Measurements from ENCODE around the gene NCBP3. TPM values are rescaled to one million over a fixed set of nuclear protein-coding genes. Genes with fewer than 3 reads are reported as not detected.

The NCBP3 gene
- total RNA-seq, 1 experiment from 2014 or later = 28.1 TPM

- no peaks in the 10 kb centered on the region for H3K27me3 ChIP-seq (ENCODE audit: control insufficient read depth, insufficient read depth, low read length)
- in situ Hi-C loops (cut with HindIII; ENCODE audit: low pct_unique_long_range_greater_than_20kb, low sequenced_read_pairs) (no loop called here), intact Hi-C loops (cut with micrococcal nuclease; ENCODE audit: unreplicated experiment) (no loop called here)
- no TSS peak for BruUV-seq (replicated peaks)
- ATAC-seq (no peak), DNase-seq (ENCODE audit: low read depth, low spot score) (no peak)
- ChIA-PET CTCF (no interaction called here), POLR2A (no interaction called here)
- no peak overlapping the region for H3K4me3 ChIP-seq (ENCODE audit: low read depth in 2 of 2, low read length in 2 of 2)
- H3K36me3 ChIP-seq (ENCODE audit: control insufficient read depth, insufficient read depth, low read length) = no peaks in the 10 kb centered on the region
- no peak overlapping the region for H3K27ac ChIP-seq (ENCODE audit: low read length)
- TF ChIP-seq SIN3A (IDR thresholded peaks at IDR 0.05; ENCODE audit: borderline replicate concordance, insufficient read depth, low read depth, low read length) (no peak), POLR2AphosphoS5 (IDR thresholded peaks at IDR 0.05; ENCODE audit: low read depth, low read length) (no peak), CTCF (IDR thresholded peaks at IDR 0.05) (no peak), TCF7L2 (IDR thresholded peaks at IDR 0.05; ENCODE audit: low read depth, low read length) (no peak), REST (IDR thresholded peaks at IDR 0.05; ENCODE audit: insufficient read depth in 1 of 2, low read depth in 2 of 2, low read length in 1 of 2) (no peak)
- H3K4me1 ChIP-seq (ENCODE audit: control insufficient read depth, insufficient read depth, low read length) = no peaks in the 10 kb centered on the region
- H3K9me3 ChIP-seq (ENCODE audit: control insufficient read depth, insufficient read depth, low read depth, low read length) = no peaks in the 10 kb centered on the region
Observed at GRCh38 chr17:3864534-3864933, 18.5 kb upstream of the NCBP3 start.

GRCh38 chr17:3861761-3862681, 16.0 kb upstream of the NCBP3 start:
- Histone ChIP-seq H3K9me3 (ENCODE audit: control insufficient read depth, insufficient read depth, low read depth, low read length) (no peaks in the 10 kb centered on the region), H3K4me3 (ENCODE audit: low read depth in 2 of 2, low read length in 2 of 2) (no peak overlapping the region), H3K36me3 (ENCODE audit: control insufficient read depth, insufficient read depth, low read length) (no peaks in the 10 kb centered on the region), H3K27me3 (ENCODE audit: control insufficient read depth, insufficient read depth, low read length) (no peaks in the 10 kb centered on the region), H3K27ac (ENCODE audit: low read length) (no peak overlapping the region), H3K4me1 (ENCODE audit: control insufficient read depth, insufficient read depth, low read length) (no peaks in the 10 kb centered on the region)
- CTCF ChIA-PET = no interaction called here
- TF ChIP-seq CTCF (IDR thresholded peaks at IDR 0.05) (no peak), SIN3A (IDR thresholded peaks at IDR 0.05; ENCODE audit: borderline replicate concordance, insufficient read depth, low read depth, low read length) (no peak), REST (IDR thresholded peaks at IDR 0.05; ENCODE audit: insufficient read depth in 1 of 2, low read depth in 2 of 2, low read length in 1 of 2) (no peak), TCF7L2 (IDR thresholded peaks at IDR 0.05; ENCODE audit: low read depth, low read length) (no peak), POLR2AphosphoS5 (IDR thresholded peaks at IDR 0.05; ENCODE audit: low read depth, low read length) (no peak)
- intact Hi-C loops (cut with micrococcal nuclease; ENCODE audit: unreplicated experiment) = no loop called here
- POLR2A ChIA-PET = no interaction called here
- ATAC-seq (no peak), DNase-seq (ENCODE audit: low read depth, low spot score) (no peak)
- in situ Hi-C loops (cut with HindIII; ENCODE audit: low pct_unique_long_range_greater_than_20kb, low sequenced_read_pairs) = no loop called here
- no TSS peak for BruUV-seq (replicated peaks)

Data from Panc1 (cell line).